Upper lobe of left lung (tissue), 6 donors: ENCODE data around the gene RNF6. TPM values are rescaled to one million over a fixed set of nuclear protein-coding genes. Genes with fewer than 3 reads are reported as not detected.

Source experiments
- ATAC-seq, 2 donors: fragments of 200-7000 bp; cut with Tn5 transposase; one replicate each; pipeline ENCODE4 v1.9.1; 2022; ENCODE audit warnings: mild to moderate bottlenecking in 2 of 2, moderate library complexity in 2 of 2; ENCODE audit not compliant: low FRiP score in 2 of 2
- DNase-seq, 2 donors: peaks; one replicate each; pipeline ENCODE4 v3.0.0-alpha.2; 2019 to 2020
- H3K27ac ChIP-seq, 4 donors: fragments of 200-600 bp; sonication (generic); one replicate each; pipeline ENCODE4 v1.5.1; 2016 to 2019
- H3K27me3 ChIP-seq, 4 donors: fragments of 200-600 bp; sonication (generic); one replicate each; pipeline ENCODE4 v1.5.1; 2017 to 2019
- H3K36me3 ChIP-seq, 4 donors: fragments of 200-600 bp; sonication (generic); one replicate each; pipeline ENCODE4 v1.5.1; 2016 to 2019
- H3K4me1 ChIP-seq, 4 donors: fragments of 200-600 bp; sonication (generic); one replicate each; pipeline ENCODE4 v1.5.1; 2018 to 2019
- H3K4me3 ChIP-seq, 4 donors: fragments of 200-600 bp; sonication (generic); one replicate each; pipeline ENCODE4 v1.5.1; 2017 to 2019; ENCODE audit warnings: mild to moderate bottlenecking in 2 of 4, moderate library complexity in 1 of 4
- H3K9me3 ChIP-seq, 4 donors: fragments of 200-600 bp; sonication (generic); one replicate each; pipeline ENCODE4 v1.5.1; 2018 to 2019
- EP300 ChIP-seq, 4 donors: sonication (generic); formaldehyde crosslinking; IDR thresholded peaks; one replicate each; pipeline ENCODE4 v1.5.1; 2017; ENCODE audit warnings: antibody characterized with exemption in 4 of 4, control low read depth in 2 of 4
- POLR2A ChIP-seq, 4 donors: fragments of 450-650 bp; IDR thresholded peaks; one replicate each; pipeline ENCODE4 v1.5.1; 2016 to 2017; ENCODE audit warnings: antibody characterized with exemption in 4 of 4, mild to moderate bottlenecking in 2 of 4
- POLR2AphosphoS5 ChIP-seq, 2 donors: sonication (generic); formaldehyde crosslinking; IDR thresholded peaks; one replicate each; pipeline ENCODE4 v1.5.1; 2017; ENCODE audit warnings: antibody characterized with exemption in 2 of 2
- WGBS, 2 donors: methylation state at CpG; one replicate each; pipeline ENCODE4 v1.1.5; 2017 to 2018; 5-methylcytosine and 5-hydroxymethylcytosine counted together
- total RNA-seq, 6 donors: library from RNA; depleted of rRNA in 4 of 6; stranded (reverse); fragments of >200 nt in 4 of 6; gene quantifications; one replicate each; pipeline versions ENCODE4 v1.1.0 to v1.2.1, GENCODE V29; 2016 to 2021
- TF ChIP-seq, protein P1 (sequence below), 6 experiments: fragments of 450-650 bp in 4 of 6; fragments of 200-600 bp in 2 of 6; sonication (generic) in 2 of 6; IDR thresholded peaks; one replicate each; pipeline ENCODE4 v1.5.1; 2016 to 2019; ENCODE audit warnings: antibody characterized with exemption in 6 of 6
- donor health status: DM: no; HTN: no; CAD: no; lungs with moderate emphysema.
- donor health status: DM: no; HTN: yes; CAD: no; lungs with severe emphysema.

Gene RNF6
- total RNA-seq, 6 donors from 2014 or later, result 14.7 to 39.9 (median 30.7) TPM

DNA sequence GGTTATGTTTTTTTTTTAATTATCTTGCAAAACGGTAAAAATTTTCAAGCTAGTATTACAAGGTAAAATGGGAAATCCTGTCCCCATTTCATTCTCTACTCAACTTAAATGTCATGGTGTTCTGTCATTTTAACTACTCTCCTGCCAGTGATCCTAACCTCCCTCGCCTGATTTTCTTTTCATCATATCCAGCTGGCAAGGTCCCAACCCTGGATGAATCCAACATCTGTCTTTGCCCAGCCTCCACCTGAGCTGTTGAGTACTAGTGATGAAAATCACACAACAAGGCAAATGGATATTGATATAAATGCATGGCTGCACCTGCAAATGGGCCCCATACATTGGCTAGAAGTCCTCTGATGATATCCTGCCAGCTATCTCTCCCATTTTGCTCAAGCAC lies 24.9 kb upstream of the RNF6 start:
- no peaks in the 10 kb centered on the region for H3K36me3 ChIP-seq
- no peak for DNase-seq
- peak overlapping the region in 1 of 4 donors; percentile 46 for H3K27ac ChIP-seq
- TF ChIP-seq EP300 (IDR thresholded peaks at IDR 0.05) (no peak), POLR2A (IDR thresholded peaks at IDR 0.05) (no peak), POLR2AphosphoS5 (IDR thresholded peaks at IDR 0.05) (no peak)
- TF ChIP-seq, protein P1, sequence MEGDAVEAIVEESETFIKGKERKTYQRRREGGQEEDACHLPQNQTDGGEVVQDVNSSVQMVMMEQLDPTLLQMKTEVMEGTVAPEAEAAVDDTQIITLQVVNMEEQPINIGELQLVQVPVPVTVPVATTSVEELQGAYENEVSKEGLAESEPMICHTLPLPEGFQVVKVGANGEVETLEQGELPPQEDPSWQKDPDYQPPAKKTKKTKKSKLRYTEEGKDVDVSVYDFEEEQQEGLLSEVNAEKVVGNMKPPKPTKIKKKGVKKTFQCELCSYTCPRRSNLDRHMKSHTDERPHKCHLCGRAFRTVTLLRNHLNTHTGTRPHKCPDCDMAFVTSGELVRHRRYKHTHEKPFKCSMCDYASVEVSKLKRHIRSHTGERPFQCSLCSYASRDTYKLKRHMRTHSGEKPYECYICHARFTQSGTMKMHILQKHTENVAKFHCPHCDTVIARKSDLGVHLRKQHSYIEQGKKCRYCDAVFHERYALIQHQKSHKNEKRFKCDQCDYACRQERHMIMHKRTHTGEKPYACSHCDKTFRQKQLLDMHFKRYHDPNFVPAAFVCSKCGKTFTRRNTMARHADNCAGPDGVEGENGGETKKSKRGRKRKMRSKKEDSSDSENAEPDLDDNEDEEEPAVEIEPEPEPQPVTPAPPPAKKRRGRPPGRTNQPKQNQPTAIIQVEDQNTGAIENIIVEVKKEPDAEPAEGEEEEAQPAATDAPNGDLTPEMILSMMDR (IDR thresholded peaks at IDR 0.05), result no peak
- no peak for ATAC-seq
- H3K4me3 ChIP-seq, result no peak overlapping the region
- H3K9me3 ChIP-seq, result no peaks in the 10 kb centered on the region
- no peaks in the 10 kb centered on the region for H3K4me1 ChIP-seq
- no peaks in the 10 kb centered on the region for H3K27me3 ChIP-seq
- 87 to 90% methylated on average over 2 of the region's 2 CpGs for whole genome bisulfite sequencing, 2 donors

DNA sequence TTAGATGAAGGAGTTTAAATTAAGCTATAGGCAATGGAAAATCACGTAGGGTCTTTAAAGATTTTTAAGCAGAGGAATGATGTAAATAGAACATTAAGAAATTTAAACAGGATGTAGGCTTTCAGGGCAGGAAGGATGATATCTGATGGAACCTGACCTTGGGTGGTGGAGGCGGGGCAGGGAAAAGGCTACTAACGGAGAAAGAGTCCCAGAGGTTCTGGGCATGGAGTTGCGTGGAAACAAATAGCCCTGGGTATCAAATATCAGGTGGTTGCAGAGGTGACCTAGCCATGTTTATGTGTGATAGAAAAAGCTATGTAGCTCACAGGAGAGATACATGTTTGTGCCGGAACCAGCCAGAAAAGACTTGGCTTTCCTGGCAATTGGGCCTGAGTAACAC lies 24.0 kb upstream of the RNF6 start:
- Histone ChIP-seq H3K27me3 (no peaks in the 10 kb centered on the region), H3K4me3 (no peak overlapping the region), H3K9me3 (no peaks in the 10 kb centered on the region), H3K4me1 (no peaks in the 10 kb centered on the region), H3K36me3 (no peaks in the 10 kb centered on the region), H3K27ac (peak overlapping the region in 2 of 4 donors; percentile 30 to 46)
- DNase-seq (no peak), ATAC-seq (no peak)
- TF ChIP-seq, protein P1 (IDR thresholded peaks at IDR 0.05), result no peak
- TF ChIP-seq EP300 (IDR thresholded peaks at IDR 0.05), result no peak
- no peak for TF ChIP-seq POLR2AphosphoS5 (IDR thresholded peaks at IDR 0.05)
- TF ChIP-seq POLR2A (IDR thresholded peaks at IDR 0.05), result no peak
- WGBS, 2 donors, result 55 to 59% methylated on average over 5 of the region's 5 CpGs

DNA sequence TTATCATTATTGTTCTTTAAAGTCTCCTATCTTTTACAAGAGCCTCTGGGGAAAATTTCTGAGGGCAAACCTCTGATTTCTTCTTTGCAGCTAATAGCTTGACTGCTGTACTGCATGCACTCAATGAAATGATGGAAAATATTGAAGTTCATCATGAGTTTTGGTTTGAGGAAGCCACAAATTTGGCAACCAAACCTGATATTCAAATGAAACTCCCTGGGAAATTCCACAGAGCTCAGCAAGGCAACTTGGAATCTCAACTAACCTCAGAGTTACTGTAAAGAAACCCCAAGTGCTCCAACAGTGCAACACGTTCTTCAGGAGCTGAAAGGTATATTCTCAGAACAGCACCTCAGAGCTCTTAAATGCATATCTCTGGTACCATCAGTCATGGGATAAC lies 14.2 kb upstream of the RNF6 start:
- Histone ChIP-seq H3K36me3 (no peaks in the 10 kb centered on the region), H3K27me3 (no peaks in the 10 kb centered on the region), H3K4me1 (no peaks in the 10 kb centered on the region), H3K27ac (no peak overlapping the region), H3K4me3 (no peak overlapping the region), H3K9me3 (no peaks in the 10 kb centered on the region)
- ATAC-seq, result no peak
- no peak for TF ChIP-seq EP300 (IDR thresholded peaks at IDR 0.05)
- no peak for TF ChIP-seq POLR2AphosphoS5 (IDR thresholded peaks at IDR 0.05)
- TF ChIP-seq, protein P1 (IDR thresholded peaks at IDR 0.05), result no peak
- no peak for TF ChIP-seq POLR2A (IDR thresholded peaks at IDR 0.05)
- DNase-seq, result no peak
- 35 to 57% methylated on average over 1 of the region's 1 CpG for WGBS, 2 donors

DNA sequence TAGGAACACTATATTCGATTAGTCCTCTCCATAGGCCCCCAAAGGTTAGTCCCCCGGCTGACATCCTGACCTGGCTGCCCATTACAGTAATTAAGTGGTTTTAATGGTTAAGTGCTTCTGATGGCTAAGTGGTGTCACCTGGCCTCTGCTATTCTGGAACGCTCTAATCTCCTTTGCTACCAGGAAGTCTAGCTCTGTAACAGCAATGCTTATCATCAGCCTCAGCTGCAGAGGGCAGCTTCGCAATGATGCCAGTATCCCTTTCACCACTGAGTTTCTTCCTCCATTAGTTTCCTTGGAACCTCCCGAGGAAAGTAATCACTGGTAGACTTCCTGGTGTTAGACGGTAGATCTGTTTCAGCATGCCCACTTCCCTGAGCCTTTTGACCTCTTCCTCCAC lies 8.6 kb upstream of the RNF6 start:
- Histone ChIP-seq H3K27me3 (no peaks in the 10 kb centered on the region), H3K36me3 (no peaks in the 10 kb centered on the region), H3K4me1 (no peaks in the 10 kb centered on the region), H3K9me3 (no peaks in the 10 kb centered on the region), H3K4me3 (no peak overlapping the region), H3K27ac (no peak overlapping the region)
- TF ChIP-seq EP300 (IDR thresholded peaks at IDR 0.05) (no peak), POLR2A (IDR thresholded peaks at IDR 0.05) (no peak), POLR2AphosphoS5 (IDR thresholded peaks at IDR 0.05) (no peak)
- TF ChIP-seq, protein P1 (IDR thresholded peaks at IDR 0.05), result no peak
- DNase-seq (no peak), ATAC-seq (no peak)
- 63 to 66% methylated on average over 6 of the region's 6 CpGs for WGBS, 2 donors

DNA sequence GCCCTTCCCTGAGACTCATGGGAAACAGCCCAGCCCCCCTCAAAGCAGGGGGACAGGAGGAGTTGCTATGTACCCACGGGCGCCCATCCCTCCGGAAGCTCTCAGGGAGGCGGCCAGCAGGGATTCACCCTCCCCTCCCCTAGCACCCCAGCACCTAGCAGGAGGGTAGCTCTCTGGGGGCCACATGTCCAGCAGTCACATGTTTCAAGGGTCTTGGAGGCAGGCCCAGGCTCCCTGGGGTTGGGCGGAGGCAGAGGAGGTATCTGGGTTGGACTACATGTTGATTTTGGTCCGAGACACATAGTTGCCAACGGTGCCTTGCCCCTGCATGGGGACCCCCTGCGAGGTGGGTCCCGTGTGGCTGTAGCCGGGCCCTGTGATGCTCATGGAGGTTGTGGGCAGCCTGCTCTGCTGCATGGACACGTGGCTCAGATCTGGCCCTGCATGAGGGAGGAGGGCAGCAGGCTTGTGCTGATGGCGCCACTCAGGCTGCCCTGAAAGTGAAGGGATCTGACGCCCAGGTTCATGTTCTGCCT lies 7.0 kb upstream of the RNF6 start:
- Histone ChIP-seq H3K27ac (no peak overlapping the region), H3K9me3 (no peaks in the 10 kb centered on the region), H3K27me3 (no peaks in the 10 kb centered on the region), H3K36me3 (no peaks in the 10 kb centered on the region), H3K4me3 (no peak overlapping the region), H3K4me1 (no peaks in the 10 kb centered on the region)
- WGBS, 2 donors, result 90 to 100% methylated on average over 1 to 13 of the region's 13 CpGs
- DNase-seq (peak in 1 of 2 donors; percentile 51), ATAC-seq (no peak)
- TF ChIP-seq POLR2AphosphoS5 (IDR thresholded peaks at IDR 0.05), result no peak
- no peak for TF ChIP-seq POLR2A (IDR thresholded peaks at IDR 0.05)
- TF ChIP-seq, protein P1 (IDR thresholded peaks at IDR 0.05), result no peak
- no peak for TF ChIP-seq EP300 (IDR thresholded peaks at IDR 0.05)
